ENCODE measurements around the gene PXMP2.

PXMP2 gene

GRCh38 chr12:132698341-132698740, 11.0 kb downstream of the PXMP2 start:
- DNase-seq, result no peak

- DNase-seq, result no peak
These were observed 12.9 kb downstream of the PXMP2 start for GRCh38 chr12:132700212-132700822.

- no peak for DNase-seq
These were observed 15.3 kb downstream of the PXMP2 start for GRCh38 chr12:132702640-132703039.

- no peak for DNase-seq
These were observed 16.3 kb downstream of the PXMP2 start for GRCh38 chr12:132703641-132704040.

- DNase-seq, result no peak
These were observed 19.9 kb downstream of the PXMP2 start for GRCh38 chr12:132707241-132707640.

- DNase-seq, result no peak
These were observed 20.8 kb downstream of the PXMP2 start for GRCh38 chr12:132708150-132708549.

- DNase-seq, result peak; percentile 52
These were observed 22.6 kb downstream of the PXMP2 start for GRCh38 chr12:132710043-132710404.

- peak; percentile 88 for DNase-seq
These were observed 23.2 kb downstream of the PXMP2 start, which contains the start of gene PGAM5 for GRCh38 chr12:132710405-132711079. PGAM5 (plus strand) TSS chr12:132710842; CDS start chr12:132710877, 35 bp downstream.

- no peak for DNase-seq
These were observed 23.9 kb downstream of the PXMP2 start for GRCh38 chr12:132711080-132711843.

- DNase-seq, result no peak
These were observed 25.7 kb downstream of the PXMP2 start for GRCh38 chr12:132713123-132713522.

- no peak for DNase-seq
These were observed 28.5 kb downstream of the PXMP2 start for GRCh38 chr12:132715874-132716273.

- DNase-seq, result no peak
These were observed 29.0 kb downstream of the PXMP2 start for GRCh38 chr12:132716356-132716755.

- no peak for DNase-seq
These were observed 29.6 kb downstream of the PXMP2 start for GRCh38 chr12:132717011-132717410.

- DNase-seq, result no peak
These were observed 30.4 kb downstream of the PXMP2 start for GRCh38 chr12:132717531-132718387.

GRCh38 chr12:132718644-132719043, 31.3 kb downstream of the PXMP2 start:
- DNase-seq, result no peak

- no peak for DNase-seq
These were observed 32.0 kb downstream of the PXMP2 start for GRCh38 chr12:132719141-132719953.

GRCh38 chr12:132719954-132720324, 32.6 kb downstream of the PXMP2 start:
- no peak for DNase-seq

- no peak for DNase-seq
These were observed 33.4 kb downstream of the PXMP2 start for GRCh38 chr12:132720606-132721345.

GRCh38 chr12:132723015-132723763, 35.8 kb downstream of the PXMP2 start:
- DNase-seq, result no peak

- no peak for DNase-seq
These were observed 36.4 kb downstream of the PXMP2 start for GRCh38 chr12:132723764-132724140.
